NCI-H2227 (cell line): ENCODE measurements around the gene SUSD4.

ENCODE experiments used
- DNase-seq: peaks from one replicate; lab custom pipeline; 2025; ENCODE audit not compliant: unreplicated experiment; lab: John Stamatoyannopoulos, UW

SUSD4 gene

DNA sequence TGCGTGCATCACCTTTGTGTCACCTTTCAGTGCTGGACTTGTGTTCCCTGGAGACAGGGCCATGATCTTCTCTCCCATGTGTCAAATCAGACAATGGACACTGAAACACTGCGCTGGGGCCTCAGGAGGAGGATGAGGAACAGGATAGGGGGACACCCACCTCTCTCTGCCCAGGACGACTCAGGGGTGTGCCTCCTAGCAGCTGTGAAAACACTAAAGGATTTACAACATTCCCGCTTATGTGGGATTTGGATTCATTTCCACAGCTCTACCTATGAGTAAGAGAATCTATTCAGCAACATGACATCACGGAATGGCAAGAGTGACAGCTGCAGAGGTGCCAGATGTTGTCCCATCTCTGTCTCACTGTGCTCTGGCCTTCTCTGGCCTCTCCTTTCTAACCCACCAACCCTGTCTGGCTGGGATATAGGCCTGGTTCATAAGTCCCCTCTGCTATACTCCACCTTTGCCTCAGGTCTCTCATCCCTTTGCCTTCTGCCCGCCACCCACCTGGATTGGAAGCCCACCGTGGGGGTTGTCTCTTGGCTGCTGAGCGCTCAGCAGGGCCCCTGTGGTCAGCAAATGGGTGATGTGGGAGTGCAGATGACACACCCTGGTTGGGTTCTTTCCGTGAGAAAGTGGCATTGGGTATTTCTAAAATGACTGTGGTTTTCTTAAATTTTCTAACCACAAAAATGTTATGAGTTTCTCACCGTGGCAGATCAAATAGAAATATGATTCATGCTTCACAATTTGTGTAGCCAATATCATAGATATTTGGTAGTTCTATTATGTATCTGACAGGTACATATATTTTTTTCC is 173.9 kb downstream of the SUSD4 start:
- no peak for DNase-seq

DNA sequence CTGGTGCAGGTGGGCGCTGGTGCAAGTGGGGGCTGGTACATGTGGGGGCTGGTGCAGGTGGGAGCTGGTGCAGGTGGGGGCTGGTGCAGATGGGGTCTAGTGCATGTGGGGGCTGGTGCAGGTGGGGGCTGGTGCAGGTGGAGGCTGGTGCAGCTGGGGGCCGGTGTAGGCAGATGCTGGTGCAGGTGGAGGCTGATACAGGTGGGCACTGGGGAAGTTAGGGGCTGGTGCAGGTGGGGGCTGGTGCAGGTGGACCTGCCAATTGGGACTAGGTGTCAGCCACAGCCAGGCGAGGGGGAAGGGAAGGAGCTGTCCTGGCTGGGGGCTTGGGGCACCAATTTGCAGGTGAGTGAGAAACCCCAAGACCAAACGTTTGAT is 174.5 kb downstream of the SUSD4 start:
- DNase-seq: no peak

DNA sequence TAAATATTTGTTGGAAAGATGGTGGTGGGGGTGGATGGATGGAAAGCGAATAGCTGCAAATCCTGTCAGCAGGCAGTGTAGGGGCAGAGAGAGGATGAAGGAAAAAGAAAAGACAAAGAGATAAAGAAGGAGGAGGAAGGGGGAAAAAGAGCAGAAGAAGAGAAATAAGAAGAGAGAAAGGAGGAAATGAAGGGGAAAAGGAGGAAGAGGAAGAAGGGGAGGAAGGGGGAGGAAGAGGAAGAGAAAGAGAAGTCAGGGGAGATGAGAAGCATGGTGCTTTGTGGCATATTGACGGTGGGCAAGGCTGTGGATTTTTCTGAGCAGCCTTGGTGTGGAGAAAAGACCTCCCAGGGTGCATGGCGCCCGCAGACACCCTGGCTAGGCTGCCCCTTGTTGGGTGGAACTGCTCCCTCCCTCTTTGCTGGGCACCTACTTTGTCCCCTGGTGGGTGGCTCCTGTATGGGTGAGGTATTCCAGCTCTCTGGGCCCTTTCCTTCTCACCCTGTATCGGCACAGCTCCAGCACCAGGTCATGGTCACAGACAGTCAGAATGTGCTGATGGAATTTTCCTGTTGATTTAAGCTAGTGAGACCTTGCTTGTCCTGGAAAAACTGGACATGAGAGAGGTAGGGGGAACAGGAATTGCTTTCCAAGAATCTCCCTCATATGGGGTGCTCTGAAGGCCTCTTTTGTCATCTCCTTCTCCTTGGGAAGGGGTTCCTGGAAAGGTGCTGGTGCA is 175.2 kb downstream of the SUSD4 start:
- DNase-seq: no peak

DNA sequence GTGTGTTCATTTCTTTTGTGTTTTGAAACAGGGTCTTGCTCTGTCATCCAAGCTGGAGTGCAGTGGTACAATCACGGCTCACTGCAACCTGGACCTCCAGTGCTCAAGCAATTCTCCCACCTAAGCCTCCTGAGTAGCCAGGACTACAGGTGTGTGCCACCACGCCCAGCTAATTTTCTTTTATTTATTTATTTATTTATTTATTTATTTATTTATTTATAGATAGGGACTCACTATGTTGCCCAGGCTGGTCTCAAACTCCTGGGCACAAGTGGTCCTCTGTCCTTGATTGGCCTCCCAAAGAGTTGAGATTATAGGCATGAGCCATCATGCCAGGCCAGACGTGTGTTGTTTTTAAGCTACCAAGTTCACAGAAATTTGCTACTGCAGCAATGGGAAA is 177.2 kb downstream of the SUSD4 start:
- no peak for DNase-seq

DNA sequence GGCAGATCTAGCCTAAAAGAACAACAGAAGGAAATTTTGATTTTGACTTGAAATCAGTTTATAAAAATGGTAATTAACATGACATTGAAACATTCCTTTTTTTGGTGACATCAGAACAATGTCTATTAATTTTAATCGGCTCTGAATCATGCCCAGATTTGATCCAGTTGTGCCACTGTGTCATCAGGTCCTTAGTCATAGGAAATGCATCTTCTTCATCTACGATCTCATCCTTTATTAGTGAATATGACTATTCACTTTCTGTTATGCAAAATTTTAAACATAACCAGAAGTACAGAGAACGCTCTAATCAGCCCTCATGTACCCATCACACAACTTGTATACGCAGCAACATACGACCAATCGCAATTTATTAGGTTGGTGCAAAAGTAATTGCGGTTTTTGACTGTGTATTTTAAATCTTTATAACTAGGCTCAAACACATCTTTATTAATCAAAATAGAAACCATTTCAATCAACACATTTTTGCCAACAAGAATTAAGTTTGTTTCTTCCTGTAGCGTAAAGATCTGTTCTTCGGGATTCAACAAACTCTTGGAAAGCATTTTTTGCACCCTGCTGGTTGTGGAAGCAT is 180.6 kb downstream of the SUSD4 start:
- no peak for DNase-seq

DNA sequence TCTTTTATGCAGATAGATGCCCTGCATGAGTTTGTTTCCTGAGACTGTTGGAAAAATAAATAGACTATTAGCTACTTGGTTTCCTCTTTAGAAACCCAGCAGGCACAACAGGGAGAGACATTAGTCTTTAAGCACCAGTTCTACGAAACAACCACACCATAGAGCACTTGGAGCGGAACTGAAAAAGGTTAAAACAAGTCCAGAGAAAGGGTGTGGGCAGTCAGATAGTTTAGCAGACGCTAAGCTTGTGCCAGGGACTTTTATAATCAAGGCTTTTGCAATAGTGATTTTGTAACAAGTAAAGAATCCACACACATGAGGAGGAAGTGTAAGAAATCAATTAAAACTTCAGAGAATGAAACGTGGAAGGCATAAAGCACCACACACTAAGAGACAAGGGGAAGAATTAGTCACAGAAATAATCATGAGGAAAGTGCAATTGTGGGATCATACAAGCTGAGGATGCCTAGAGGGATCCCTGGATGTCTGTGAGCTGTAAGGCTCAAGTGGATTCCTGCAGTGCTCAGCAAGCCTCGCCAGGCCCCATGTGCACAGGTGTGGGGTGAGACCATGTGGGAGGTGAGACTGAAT is 183.2 kb downstream of the SUSD4 start:
- no peak for DNase-seq

DNA sequence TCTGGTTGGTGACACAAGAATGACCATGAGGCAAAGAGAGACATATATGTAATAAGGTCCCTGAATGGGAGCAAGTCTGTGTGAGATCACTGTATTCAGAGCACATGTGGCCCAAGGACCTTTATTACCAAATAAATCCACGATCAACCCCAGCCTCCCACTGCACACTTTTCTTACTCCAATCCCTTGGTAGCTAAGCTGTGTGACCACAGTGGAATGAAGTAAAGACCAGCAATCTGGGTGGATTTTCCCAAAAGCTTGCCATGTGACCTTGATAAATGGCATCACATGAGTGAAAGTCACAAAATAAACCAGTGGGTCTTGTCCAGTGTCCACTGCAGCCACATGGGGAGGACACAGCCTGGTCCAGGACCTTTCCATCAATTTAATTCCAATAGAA is 184.2 kb downstream of the SUSD4 start:
- DNase-seq: no peak

DNA sequence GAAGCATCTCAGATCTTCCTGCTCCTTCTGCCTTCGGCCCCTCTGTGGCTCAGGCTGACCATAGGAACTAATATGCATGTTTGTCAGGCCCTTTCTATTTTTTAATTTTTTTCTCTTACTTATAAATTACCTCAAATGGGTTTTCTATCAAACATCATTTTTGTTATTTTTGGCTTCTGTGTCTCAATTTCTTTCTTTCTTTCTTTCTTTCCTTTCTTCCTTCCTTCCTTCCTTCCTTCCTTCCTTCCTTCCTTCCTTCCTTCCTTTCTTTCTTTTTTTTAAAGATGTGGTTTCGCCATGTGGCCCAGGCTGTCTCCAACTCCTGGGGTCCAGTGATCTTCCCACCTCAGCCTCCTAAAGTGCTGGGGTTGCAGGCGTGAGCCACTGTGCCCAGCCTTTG is 184.7 kb downstream of the SUSD4 start:
- no peak for DNase-seq

DNA sequence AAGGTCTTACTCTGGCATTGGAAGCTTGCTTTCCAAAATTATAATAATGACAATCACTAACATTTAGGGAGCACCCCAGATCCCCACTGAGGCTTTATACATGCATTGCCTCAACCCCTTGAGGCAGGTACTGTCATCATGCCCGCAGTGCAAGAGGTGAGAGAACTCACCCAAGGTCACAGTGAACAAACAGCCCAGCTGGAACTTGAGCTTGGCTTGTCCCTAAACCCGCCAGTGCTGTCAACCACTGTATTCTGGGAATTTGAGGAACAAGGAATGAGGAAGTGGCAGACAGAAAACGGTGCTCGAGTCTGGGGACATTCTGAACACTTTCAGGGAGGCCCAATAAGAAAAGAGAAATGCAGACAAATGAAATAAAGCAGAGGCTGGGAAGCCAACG is 186.3 kb downstream of the SUSD4 start:
- no peak for DNase-seq

DNA sequence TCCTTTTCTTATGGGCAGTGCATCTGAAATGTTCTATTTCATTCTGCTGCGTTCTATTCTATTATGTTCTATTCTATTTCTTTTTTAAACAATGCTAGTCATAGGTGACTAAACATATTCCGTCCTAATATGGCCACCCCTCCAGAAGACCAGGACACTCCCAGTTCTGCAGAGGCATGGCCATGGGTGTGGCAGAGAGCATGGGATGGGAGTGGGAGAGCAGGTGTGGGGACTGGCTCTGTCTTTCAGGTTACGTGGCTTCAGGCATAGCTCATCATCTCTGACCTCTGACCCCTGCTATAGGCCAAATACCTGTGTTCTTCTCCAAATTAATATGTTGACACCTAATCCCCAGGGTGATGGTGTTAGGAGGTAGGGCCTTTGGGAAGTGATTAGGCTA is 187.5 kb downstream of the SUSD4 start:
- DNase-seq: no peak

DNA sequence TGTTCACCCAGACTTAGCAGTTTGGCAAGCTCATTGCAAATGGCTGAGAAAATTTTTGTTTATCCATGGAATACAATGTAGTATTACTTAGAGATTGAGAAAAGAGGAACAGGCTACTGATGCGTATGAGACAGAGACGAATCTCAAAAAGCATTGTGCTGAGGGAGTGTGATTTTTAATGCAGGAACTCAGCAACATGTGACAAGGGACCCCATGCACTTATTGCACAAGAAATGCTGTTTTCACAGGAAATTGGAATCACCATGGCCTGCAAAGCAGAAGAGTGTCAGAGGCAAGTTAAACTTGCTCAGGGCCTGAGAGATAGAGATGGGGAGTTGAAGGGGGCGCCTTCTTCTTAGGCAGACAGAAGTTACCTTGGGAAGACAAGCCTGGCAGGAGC is 188.3 kb downstream of the SUSD4 start:
- DNase-seq: no peak

DNA sequence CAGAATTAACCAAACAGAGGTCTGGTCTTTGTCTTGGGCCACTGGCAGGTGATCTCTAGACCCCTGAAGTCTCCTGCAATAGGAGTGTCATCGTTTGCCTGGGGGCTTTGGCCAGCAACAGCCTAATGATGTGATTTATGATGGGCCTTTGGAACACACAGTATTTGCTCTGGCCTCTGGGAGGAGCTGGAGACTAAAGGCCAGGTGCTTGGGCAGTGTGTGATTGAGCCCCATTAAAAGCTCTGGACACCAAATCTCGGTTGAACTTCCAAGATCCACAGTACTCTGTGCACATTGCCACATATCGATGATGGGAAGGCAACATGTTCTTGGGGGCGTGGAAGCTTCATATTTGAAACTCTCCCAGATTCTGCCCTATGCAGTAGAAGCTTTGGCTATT is 188.9 kb downstream of the SUSD4 start:
- DNase-seq: peak; percentile 21
